GM12892 (cell line): ENCODE measurements around the gene UBASH3B.
A peak's percentile ranks its signal among the peaks of the same experiment; 100 is the strongest.

Source experiments
- DNase-seq: peaks from one replicate; pipeline ENCODE4 v3.0.0; 2011; ENCODE audit not compliant: insufficient read length
- FAIRE-seq: peaks from 2 replicates; lab custom pipeline; 2011; peaks lifted over from hg19 to GRCh38; lab: Jason Lieb, UNC
- POLR2A ChIP-seq: IDR thresholded peaks from 2 replicates; pipeline ENCODE4 v1.6.1; 2011; ENCODE audit warnings: low read depth, low read length, control low read depth
- POLR2AphosphoS5 ChIP-seq: IDR thresholded peaks from 2 replicates; pipeline ENCODE4 v1.6.1; 2011; ENCODE audit warnings: low read depth, low read length, control low read depth
- TAF1 ChIP-seq: IDR thresholded peaks from 2 replicates; pipeline ENCODE4 v1.6.1; 2011; ENCODE audit warnings: low read depth, mild to moderate bottlenecking, control low read depth, low read length, borderline replicate concordance

The UBASH3B gene

DNA sequence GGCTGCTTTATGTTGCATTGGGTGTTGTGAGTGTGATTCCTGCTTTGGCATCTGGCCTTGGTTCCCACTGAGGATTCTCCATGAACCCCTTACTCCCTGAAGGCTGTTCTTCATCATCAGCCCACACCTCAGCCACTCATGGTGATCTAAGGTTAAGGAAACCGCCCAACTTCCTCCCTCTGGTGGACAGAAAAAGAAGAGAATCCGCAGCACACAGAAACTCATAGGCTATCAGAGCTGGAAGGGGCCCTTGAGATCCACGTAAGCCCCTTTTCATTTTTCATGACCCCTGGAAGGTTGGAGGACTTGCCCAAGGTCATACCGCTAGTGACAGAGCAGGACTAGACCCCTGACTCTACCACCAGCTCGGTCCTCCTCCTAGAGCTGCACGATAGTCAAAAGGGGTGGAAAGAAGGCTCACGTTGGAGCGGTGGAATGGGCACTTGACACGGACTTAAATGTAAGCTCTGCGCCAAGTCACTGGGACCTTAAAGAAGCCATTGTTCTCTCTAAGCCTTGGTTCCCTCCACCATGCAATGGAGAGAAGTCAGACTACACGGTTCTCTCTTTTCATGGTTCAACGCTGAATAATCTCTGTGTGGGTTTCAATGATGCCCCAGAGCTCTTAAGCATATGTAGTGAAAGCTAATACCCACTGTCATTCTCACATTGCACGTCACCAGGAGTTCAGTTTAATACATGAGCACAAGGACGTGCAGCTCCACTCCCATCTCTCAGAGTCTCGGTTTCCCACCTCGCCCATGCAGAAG, 99.2 kb downstream of the UBASH3B start:
- TF ChIP-seq POLR2A: no peak
- no peak for TF ChIP-seq POLR2AphosphoS5
- TF ChIP-seq TAF1: no peak
- DNase-seq: no peak
- FAIRE-seq: peak; percentile 87

- no peak for TF ChIP-seq POLR2AphosphoS5
- TF ChIP-seq TAF1: no peak
- TF ChIP-seq POLR2A: no peak
- DNase-seq (no peak), FAIRE-seq (peak; percentile 90)
These were observed 99.9 kb downstream of the UBASH3B start for GRCh38 chr11:122755409-122755808.

GRCh38 chr11:122755941-122756340, 100.4 kb downstream of the UBASH3B start:
- no peak for DNase-seq
- FAIRE-seq: peak; percentile 53

DNA sequence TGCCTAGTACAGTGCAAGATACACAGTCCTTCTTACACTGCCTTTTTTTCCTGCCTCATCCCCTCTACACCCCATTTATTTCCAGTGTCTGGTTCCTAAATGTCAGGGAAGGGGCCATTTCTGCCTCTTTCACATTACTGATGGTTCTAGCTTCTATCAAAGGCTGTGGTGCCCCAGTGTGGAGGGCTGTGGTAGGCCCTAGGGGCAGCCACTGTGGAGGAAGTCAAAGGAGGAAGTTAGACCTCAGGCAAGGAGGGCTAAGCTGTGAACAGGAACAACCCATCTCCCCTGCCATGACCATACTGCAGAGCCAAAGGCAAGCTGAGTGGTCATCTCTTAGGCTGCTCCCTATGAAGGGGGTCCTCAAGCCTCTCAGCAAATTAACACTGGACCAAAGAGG, 100.9 kb downstream of the UBASH3B start:
- no peak for TF ChIP-seq POLR2A
- TF ChIP-seq POLR2AphosphoS5: no peak
- no peak for TF ChIP-seq TAF1
- DNase-seq: peak; percentile 47
- peak; percentile 97 for FAIRE-seq

More at GRCh38 chr11:122755941-122756340, 100.4 kb downstream of the UBASH3B start:
- TF ChIP-seq POLR2AphosphoS5: no peak
- no peak for TF ChIP-seq POLR2A
- TF ChIP-seq TAF1: no peak

- FAIRE-seq: peak; percentile 90
- DNase-seq: no peak
- TF ChIP-seq POLR2A: no peak
- no peak for TF ChIP-seq POLR2AphosphoS5
- TF ChIP-seq TAF1: no peak
These were observed 101.7 kb downstream of the UBASH3B start for GRCh38 chr11:122757201-122757600.

GRCh38 chr11:122758339-122758738, 102.8 kb downstream of the UBASH3B start:
- TF ChIP-seq POLR2A (no peak), POLR2AphosphoS5 (no peak), TAF1 (no peak)
- FAIRE-seq (no peak), DNase-seq (no peak)

GRCh38 chr11:122758974-122759373, 103.5 kb downstream of the UBASH3B start:
- TF ChIP-seq POLR2AphosphoS5 (no peak), TAF1 (no peak)
- peak; percentile 69 for FAIRE-seq
- DNase-seq: no peak

DNA sequence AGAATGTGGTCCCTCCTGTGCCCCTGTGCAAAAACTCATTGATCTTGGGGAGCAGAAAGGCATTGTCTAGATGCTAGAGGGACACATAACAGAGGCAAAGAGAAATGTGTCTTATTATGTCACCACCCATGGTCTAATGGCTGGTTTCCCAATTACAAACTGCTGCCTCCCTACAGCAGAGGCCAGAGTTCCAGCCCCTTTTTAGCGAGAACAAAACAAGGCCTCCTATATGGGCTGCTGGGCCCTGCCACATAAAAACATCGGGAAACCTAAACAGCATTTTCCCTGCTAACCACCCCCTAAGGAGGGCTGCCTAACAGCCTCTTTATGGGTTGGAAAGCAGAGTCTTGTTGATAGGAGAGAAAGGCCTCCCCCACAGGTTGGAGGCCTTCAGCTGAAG, 107.6 kb downstream of the UBASH3B start:
- DNase-seq: no peak
- FAIRE-seq: no peak
- no peak for TF ChIP-seq POLR2A

GRCh38 chr11:122764371-122765090, 109.0 kb downstream of the UBASH3B start:
- no peak for TF ChIP-seq POLR2A
- no peak for TF ChIP-seq POLR2AphosphoS5
- TF ChIP-seq TAF1: no peak
- FAIRE-seq (peak; percentile 61), DNase-seq (no peak)

DNA sequence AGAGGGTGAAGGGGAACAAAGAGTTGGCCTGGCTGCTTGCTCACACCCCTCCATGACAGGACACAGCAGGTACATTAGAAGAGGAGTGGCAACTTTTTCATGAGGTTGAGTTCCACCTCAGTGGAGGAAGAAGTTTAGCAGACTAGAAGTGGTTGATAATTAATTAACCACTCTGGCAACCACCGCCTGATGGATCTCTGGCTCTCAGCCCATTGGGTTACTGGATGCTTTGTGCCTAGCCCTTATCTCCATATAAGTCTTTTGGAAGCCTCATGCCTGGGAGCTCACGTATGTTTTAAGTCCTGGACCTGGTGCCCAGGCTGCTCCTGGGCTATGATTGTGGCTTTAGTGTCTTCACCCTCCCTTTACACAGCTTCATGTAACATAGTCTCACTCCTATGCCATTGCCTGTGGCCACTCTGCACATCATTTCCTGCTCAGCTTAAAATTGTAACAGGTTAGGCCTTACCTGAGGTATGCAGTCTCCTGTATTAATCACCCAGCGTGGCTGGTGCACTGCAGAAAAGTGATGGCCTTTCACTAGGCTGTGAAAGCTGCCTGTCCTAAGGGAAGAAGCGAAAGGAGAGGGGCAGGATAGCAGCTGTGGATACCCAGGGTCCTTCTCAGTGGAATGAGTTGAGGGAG, 110.1 kb downstream of the UBASH3B start:
- DNase-seq (no peak), FAIRE-seq (peak; percentile 53)
- TF ChIP-seq POLR2AphosphoS5 (no peak), POLR2A (no peak), TAF1 (no peak)

DNA sequence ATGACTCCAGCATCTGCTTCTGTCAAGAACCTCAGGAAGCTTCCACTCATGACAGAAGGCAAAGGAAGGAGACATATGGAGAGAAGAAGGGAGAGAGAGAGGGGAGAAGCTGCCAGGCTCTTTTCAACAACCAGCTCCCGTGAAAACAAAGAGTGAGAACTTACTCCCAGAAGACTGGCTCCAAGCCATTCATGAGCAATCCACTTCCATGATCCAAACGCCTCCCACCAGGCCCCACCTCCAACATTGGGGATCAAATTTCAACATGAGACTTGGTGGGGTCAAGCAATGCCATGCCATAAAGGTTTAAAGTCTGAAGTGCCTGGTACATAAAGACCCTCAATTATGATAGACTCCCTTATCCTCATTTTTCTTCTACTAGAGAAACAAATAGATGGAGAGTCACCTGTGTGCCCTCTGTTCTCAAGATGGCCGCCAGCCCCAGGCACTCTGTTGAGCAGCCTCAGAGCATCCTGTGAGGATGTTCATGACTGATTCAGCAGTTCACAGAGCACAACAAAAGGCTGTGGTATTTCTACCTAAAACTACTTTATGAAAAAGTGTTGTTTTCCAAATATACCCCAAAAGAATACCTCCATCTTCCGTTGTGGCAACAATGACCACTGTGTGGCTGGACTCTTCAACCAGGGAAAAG, 113.7 kb downstream of the UBASH3B start:
- DNase-seq (no peak), FAIRE-seq (no peak)

More for the DNA sequence above, 113.7 kb downstream of the UBASH3B start:
- TF ChIP-seq POLR2A: no peak
- no peak for TF ChIP-seq POLR2AphosphoS5
- TF ChIP-seq TAF1: no peak
